HG03432 (cell line): ENCODE measurements around the gene OR7D2.

ENCODE experiments used
- ATAC-seq: cut with Tn5 transposase; IDR thresholded peaks from one replicate; pipeline ENCODE4 v1.9.1; 2021; ENCODE audit warnings: mild to moderate bottlenecking, moderate library complexity; ENCODE audit not compliant: unreplicated experiment

The OR7D2 gene

DNA sequence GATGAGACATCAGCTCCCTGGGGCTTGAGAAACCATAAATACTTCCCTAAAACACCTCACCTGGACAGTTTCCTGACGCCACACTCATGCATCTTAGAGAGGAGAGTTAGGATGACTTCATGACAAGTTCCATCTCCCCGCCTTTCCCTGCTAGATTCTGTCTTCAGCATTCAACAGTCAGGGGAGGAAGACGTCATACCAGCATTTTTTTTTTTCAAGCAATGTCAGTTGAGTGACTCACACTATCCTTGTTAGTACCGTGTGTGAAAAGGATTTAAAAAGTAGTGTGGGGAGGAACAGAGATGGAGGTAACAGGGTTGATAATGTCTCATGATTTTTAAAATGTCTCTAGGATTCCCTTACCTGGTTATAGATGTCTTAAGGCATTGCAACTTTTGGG lies at the start of gene OR7D2:
Gene OR7D2 (plus strand): TSS at position 79 of the 400 bp plus-strand sequence. CDS start 6,803 bp downstream, outside the sequence.
- no peak for ATAC-seq

DNA sequence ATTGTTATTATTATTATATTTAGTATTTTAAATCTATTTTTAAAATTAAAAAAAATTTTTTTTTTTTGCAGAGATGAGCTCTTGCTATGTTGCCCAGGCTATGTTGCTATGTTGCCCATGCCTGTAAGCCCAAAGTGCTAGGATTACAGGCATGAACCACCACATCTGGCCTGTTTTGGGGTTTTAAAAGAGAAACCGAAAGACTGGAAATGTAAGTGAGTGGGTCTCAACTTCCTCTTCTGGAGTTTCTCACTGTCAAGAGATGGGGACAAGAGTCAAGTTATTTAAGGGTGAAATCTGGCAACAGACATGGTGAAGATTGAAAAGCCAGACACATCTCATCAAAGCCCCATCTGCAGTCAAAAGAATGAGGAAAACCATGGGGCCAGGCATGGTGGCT lies 47.8 kb upstream of the OR7D2 start:
- no peak for ATAC-seq

- ATAC-seq = no peak
Measured at GRCh38 chr19:9132422-9132821, 46.4 kb upstream of the OR7D2 start.

DNA sequence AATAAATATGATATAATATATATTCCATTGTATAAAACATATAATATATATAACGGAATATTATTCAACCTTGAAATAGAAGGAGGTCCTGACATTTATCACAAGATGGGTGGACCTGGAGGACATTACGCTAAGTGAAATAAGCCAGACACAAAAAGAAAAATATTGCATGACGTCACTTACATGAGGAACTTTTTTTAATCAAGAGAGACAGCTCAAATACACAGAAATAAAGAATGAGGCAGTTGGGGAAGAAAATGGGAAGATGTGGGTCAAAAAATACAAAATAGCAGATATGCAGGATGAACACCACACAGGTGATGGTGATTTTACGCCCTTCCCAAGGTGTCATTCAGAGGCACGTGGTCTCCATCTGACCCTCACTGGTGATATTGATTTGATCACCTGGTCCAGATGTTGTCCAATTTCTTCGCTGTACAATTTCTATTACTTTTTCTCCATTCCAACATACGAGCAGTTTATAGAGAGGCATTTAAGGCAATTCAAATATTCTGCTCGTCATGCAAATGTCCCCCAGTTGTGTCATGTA lies 39.1 kb upstream of the OR7D2 start:
- peak; percentile 13 for ATAC-seq

DNA sequence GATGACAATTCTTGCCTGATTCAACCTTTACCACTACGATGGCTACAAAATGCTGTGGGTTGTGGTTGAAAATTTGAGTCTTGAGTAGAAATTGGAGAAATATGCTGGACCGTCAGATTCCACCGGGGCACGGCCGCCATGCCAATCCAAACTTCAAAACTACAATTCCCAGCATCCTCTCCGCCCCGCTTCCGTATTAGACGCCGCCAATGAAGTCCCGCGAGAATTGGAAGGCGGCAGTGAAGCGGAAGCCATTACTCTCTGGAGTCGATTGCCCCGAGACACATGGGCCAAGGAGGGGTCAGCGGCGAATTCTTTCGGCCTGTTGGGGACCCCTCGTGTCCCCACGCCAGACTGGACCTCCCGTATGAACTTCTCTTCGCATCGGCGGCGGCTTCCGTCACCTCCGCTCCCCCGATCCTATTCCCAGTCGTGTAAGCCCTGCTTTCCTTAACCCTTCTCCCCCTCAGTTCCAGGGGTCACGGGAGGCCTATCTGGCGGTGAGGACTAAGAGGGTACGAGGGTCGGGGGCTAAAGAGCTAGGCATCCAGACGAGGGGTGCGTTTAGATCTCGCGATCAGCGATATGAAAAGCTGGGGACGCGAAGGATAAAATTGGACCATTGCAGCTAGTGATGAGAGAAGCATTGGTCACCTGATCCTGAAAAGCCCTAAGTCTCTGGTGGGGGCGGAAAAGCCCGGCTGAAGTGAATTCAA lies 38.5 kb upstream of the OR7D2 start, which contains the start of gene ZNF317:
Gene ZNF317 (plus strand): TSS at position 239 of the 716 bp plus-strand sequence. CDS start 15,620 bp downstream, outside the sequence.
- ATAC-seq = peak; percentile 93

GRCh38 chr19:9144920-9145319 lies 33.9 kb upstream of the OR7D2 start:
- no peak for ATAC-seq

- no peak for ATAC-seq
Measured at GRCh38 chr19:9146882-9147281, 31.9 kb upstream of the OR7D2 start.

GRCh38 chr19:9148697-9149096 lies 30.1 kb upstream of the OR7D2 start:
- ATAC-seq = no peak

DNA sequence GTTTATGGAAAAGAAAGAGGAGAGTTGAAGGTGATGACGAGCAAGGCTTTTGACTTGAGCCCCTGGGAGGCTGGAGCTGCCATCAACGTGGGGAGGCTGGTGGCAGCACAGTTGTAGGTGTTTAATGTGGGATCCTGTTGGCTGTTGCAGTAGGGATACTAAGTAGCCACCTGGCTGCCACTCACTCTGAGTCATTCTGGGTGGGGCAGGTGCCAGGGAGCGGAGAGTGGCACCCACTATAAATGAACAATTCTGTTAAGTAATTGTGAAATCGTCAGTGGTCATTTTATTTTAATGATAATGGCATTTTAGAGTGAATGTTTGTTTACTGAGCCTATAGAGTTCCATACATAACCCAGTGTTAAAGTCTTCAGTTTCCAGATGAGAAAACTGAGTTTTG lies 28.8 kb upstream of the OR7D2 start:
- no peak for ATAC-seq

DNA sequence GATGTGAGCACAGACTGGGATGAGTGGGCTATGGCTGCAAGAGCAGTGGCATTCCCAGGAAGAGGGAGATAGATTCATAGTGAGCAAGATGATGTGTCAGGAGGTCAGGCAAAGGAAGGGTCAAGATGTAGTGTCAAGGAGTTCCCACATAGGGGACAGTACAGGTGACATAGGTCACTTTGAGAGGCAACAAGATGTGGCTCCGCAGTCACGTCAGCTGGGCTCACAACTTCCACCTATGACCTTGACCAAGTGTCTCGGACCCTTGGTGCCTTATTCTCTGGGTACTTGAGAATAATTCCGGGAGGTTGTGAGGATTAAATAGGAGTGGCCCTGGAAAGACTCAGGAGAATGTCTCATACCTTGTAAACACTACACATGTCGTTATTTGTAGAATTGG lies 28.1 kb upstream of the OR7D2 start:
- no peak for ATAC-seq

GRCh38 chr19:9151367-9151766 lies 27.4 kb upstream of the OR7D2 start:
- ATAC-seq = no peak

DNA sequence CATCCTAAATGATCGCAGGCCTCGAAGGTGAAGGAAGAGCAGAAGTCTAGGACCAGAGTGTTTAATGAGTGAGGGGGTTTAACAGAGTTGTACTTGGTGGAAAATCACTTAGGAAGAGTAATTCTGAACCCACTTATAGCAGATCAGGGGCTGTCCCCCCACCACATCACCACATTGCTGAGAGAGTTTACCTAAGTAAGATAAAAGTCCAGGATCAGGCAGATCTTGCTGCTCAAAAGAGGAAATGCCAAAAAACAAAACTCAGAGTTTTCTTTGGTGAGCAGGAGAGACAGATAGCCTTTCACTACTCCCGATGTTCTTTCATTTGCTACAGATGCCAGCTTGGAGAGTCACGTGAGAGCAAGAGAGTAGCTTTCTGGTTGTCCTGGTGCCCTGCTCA lies 23.2 kb upstream of the OR7D2 start:
- no peak for ATAC-seq

DNA sequence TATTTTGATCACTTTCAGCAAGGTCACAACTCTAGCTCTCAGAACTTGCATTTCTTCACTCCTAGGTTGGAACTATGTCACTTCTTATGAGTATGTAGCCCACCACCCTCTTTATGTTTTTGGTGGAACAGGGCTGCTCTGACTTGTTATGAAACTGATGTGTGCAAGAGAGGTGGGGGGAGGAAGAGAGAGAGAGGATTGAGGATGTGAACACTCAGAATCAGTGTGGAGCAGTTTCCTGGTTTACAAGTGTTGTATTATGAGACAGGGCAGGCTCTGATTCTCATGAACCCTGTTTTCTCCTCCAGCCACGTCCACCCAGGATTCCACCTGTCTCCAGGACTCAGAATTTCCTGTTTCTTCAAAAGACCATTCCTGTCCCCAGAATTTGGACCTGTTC lies 22.5 kb upstream of the OR7D2 start:
- ATAC-seq = no peak

GRCh38 chr19:9159891-9160290 lies 18.9 kb upstream of the OR7D2 start:
- ATAC-seq = no peak

DNA sequence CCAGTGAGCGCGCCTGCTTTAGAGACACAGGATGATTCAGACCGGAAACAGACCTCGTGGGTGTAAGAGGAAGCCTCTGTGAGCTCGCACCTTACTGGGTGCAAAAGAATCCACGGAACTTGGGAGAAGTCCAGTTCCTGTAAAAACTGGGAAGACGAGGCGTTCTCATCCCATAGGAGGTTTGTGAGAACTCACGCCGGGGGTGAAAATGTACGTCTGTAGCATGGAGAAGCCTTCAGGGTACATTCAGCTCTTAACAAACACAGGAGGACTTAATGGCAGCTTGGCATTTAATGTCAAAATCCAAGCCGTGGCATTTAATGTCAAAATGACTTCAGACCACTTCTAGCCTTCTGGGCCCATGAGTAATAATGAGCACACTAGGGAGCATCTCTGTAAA lies 17.4 kb upstream of the OR7D2 start:
- ATAC-seq = no peak

- no peak for ATAC-seq
Measured at GRCh38 chr19:9165261-9165660, 13.5 kb upstream of the OR7D2 start.

DNA sequence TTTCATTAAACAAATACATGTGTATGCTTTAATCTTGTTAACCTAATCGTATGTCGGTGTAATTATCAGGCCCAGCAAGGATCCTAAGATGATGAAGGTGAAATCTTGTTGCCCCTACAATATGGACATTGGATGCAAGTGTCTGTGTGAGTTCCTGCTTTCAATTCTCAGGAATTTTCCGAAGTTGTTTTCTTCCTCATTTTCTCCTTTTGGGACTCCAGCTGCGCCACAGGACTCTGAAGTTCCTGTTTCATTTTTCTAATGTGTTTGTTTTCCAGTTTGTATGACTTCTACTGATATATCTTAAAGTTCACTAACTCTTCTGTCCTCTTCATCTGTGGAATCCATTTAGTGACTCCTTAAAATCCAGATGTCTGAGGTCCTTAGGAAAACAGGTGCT lies 11.9 kb upstream of the OR7D2 start:
- no peak for ATAC-seq

DNA sequence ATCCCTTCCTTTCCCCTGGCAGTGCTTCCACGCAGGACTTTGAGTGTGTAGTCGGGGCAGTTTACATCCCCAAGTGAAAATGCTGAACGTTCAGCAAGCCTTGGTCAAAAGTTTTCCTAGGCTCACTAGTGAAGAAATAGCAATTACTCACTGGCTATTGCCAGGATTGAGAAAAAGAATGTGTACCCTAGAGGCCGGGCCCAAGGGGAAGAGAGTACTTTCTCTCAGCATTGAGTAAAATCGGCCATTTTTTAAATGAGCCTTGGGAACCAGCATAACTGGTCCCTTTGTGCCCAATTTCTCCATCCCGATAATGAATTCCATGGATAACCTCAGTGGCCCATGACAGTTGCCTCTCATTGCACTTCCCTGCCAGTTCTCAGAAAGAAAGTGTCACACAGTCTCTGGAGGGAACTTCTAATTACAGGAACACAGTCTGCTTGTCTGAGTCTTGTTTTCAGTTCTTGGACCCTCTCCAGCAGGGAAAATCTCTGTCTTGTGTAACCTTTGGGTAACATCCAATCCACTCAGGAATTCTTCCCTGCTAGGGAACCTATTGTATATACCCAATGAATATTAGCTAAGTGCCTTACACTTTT lies 7.3 kb upstream of the OR7D2 start:
- no peak for ATAC-seq

- ATAC-seq = no peak
Measured at GRCh38 chr19:9175326-9175725, 3.5 kb upstream of the OR7D2 start.

DNA sequence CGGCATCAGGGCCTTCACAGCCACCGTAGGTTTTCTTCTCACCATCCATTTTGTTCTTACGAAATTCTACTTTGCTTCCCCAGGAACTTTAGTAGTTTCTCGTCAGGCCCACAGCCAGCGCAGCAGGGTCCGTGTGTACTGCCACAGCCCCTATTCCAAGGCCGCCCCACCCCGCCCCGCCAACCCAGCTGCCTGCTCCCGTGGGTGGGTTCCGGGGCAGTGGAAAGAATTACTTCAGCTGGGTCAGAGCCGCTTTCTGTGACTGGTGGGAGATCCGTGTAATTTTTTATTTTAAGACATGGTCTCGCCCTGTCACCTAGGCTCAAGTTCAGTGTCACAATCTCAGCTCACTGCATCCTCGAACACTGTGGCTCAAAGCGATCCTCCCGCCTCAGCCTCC lies 4.2 kb downstream of the OR7D2 start:
- no peak for ATAC-seq

- no peak for ATAC-seq
Measured at GRCh38 chr19:9187191-9187590, 8.4 kb downstream of the OR7D2 start.

- no peak for ATAC-seq
Measured at GRCh38 chr19:9189535-9189934, 10.8 kb downstream of the OR7D2 start.
